SIG-M5 (cell line): Measurements from ENCODE around the gene RAD51B.
"Not testable (repeated sequence)": the region's sequence is repeated elsewhere in the genome, so short reads cannot be mapped to it uniquely, and the experiment has no call there.

Experiments used
- DNase-seq: peaks from one replicate; lab custom pipeline; 2025; lab: John Stamatoyannopoulos, UW

Gene RAD51B

DNA sequence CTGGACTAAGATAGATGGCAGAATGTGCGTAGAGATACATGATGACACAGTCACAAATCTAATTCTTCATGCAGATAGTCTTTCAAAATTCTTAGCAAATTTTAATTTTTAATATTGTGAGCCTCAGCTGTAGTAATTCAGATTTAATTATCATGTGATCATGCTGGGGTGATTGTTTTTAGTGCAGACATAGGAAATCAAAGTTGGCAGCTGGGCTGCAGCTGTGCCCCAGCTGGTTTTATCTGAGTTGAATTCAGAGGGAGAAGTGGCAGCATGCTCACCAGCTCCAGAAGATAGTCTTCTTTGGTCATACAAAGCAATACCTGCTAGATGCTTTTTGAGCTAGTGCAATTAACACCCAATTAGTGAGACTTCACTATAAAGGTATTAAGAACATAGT, 292.9 kb downstream of the RAD51B start:
- no peak for DNase-seq

DNA sequence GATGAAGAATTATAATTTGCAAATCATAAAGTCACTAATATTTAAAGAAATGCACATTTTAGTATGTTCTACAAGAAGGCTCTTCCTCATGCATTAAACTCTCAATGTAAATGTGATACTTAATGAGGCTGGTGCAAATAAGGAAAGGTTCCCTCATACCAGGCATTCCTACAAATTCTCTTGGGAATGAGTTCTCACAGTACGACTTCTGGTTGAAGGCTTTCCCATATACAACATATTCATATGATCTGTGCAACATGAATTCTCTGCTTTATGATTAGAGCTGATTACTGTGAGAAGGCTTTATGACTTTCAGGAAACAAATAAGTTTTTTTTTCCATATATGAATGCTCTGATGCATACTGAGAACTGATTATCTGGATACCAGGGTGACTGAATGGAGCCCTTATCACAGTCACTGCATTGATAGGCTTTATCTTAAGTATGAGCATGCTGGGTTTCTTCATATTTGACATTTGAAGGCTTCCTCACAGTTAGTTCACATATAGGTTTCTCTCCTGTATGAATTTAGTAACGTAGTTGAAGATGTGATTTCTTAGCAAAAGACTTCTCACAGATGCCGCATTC, 293.9 kb downstream of the RAD51B start:
- DNase-seq = no peak

DNA sequence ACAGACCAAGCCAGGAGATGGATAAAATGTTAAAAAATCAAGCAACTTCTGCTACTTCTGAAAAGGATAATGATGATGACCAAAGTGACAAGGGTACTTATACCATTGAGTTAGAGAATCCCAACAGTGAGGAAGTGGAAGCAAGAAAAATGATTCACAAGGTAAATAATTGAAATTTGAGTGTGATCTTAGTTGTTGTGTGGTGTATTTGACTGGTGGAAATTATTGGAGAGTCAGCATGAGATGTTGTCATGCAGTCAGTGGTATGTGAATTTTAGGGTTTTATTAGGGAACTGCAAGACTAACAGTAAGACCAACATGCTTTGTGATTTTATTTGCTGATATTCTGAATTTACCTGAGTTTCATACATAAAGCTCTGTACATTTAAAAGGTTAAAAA, 296.4 kb downstream of the RAD51B start:
- DNase-seq = not testable (repeated sequence)

DNA sequence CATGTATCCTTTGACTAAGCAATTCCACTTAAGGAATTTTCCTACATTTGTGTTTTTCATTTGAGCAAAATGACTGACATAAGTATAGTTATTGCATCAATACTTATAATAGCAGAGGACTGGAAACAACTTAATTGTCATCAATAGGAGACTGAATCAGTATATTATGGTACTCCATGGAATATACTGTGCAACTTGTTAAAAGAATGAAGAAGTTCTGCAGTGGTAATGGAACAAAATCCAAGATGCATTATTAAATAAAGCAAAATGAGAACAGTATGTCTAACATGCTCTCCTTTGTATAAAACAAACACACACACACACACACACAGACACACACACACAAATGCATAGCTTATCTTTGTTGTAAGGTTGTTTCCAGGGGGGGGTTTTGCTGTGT, 303.1 kb downstream of the RAD51B start:
- no peak for DNase-seq

DNA sequence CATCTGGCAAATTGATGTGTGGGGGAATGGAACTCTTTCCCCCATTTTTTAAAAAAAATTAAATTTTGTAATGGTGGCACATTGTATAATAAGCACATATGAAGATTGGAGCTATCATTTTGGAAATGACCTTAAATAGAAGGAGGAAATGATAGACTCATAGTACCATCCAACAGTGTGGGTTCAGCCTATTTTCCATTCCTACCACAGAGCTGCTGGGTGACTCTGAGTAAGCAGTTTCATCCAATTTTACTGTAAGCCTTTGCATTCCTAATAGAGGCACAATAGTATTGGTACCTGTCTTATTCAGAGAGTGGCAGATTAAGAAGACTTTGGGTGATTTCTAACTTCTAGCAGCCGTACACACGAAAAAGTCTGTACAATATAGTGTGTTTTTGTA, 304.5 kb downstream of the RAD51B start:
- DNase-seq = no peak

DNA sequence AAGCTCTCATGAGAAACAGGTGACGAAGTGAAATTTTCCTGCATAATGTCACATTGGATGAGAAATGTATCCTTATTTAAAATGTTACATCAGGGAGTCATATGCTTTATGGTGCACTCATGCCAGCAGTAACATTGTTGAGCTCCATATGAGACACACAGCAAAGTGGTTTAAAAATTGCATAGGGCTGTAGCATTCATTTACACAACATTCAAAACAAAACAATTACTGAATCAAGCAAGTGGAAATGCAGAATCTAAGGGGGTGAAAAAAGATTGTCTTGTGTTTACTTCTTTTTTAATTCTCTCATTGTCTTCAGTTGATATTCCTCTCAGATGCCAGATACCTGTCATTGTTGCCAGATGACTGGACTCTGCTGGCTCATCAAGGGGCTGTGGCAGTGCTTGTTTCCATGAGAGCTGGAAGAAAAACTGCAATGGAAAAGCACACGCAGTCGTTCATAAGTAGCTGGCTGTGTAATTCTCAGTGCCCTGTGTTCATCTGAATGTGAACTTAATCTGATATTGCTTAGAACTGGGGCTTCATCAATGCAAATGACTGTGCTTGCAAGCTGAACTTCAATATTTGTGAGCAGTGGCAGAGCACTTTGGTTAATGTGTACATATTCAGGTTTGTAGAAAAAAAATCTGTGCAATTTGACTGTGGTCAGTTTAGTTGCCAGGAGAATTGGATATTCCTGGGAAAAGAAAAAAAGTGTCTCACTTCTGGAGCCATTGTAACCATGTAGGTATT, 305.6 kb downstream of the RAD51B start:
- DNase-seq = no peak

DNA sequence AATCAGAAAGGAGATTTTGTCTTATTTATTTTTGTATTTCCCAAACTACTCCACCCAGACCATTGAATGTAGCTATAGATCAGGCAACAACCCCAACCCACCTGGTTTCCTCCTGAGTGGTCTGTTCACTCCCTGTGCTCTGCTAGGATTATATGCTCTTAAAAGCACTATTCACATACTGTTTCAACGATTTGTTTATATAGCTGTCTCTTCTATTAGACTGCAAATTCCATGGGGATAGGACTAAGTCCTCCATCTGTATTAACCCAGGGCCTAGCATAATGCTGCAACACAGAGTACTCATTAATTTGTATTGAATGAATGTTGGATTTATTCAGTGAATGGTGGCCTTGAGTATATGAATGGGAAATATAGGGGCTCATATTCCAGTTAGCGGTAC, 307.6 kb downstream of the RAD51B start:
- DNase-seq = no peak

DNA sequence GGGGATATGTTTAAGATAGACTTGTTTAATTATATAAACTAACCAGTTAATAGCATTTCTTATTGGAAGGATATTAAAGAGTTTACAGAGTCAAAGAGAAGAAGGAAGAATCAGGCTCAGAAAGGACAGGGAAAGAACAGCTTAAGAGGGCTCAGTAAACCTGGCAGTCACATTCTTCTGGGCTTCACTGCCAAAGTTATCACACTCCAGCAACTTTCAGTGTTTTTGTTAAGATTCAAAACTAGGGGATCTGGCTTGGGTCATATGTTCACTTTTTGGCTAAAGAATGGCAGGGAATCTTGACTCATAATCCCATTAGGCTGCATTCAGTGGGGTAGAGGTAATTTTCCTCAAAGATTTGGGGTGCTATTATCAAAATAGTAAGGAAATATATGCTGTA, 312.3 kb downstream of the RAD51B start:
- DNase-seq = no peak

DNA sequence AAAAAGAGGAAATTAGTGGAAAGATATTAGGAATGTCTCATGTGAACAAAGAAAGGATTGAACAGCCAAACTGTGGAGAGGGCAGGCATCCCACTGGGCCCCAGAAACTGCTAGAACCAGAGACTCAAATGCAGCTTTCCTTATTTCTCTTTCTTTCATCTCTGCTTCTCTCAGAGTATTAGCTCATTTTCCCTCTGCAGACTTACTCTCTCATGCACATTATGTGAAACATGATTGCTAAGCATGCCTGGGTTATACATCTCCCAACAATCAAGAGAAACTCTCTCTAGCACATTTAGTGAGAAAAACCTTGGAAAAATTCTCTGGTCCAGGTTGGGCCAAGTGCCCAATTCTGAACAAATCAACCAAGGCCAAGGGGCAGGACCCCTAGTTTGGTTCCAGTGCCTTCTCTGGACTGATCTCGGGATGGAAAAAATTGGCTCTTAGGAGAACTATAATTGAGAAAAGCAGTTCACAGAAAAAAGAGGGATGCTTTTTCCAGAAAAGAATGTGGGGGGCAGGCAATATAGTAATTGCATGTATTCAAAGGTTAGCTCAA, 313.1 kb downstream of the RAD51B start:
- DNase-seq = no peak

DNA sequence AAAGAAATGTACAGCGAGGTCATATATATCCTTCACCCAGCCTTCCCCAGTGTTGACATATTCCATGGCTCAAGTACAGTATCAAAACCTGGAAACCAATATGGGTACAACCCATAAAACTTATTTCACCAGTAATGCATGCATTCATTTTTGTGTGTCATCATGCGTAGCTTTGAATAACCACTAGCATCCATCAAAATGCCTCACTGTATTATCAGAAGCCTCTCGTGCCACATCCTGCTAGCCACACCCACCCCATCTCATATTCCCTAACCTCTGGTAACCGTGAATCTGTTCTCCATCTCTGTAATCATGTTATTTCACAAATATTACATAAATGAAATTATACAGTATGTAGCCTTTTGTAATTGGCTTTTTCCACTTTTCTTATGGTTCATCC, 314.3 kb downstream of the RAD51B start:
- DNase-seq = no peak

DNA sequence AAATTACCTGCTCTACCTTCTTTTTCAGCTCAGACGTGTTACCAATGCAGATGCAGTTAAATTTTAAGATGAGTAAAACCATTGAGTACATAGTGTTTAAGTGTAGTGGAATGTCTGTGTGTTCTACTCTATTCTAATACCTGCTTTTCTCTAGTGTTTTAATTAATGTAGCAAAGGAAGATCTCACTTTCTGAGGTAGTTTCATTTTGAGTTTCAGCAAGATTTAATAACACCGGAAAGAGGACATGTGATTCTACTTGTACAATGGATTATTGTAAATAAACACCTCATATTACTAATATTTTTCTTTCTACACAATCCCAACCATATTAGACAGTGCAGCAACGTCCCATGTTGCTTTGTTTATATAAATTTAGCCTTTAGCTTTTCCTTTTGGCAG, 315.4 kb downstream of the RAD51B start:
- no peak for DNase-seq

DNA sequence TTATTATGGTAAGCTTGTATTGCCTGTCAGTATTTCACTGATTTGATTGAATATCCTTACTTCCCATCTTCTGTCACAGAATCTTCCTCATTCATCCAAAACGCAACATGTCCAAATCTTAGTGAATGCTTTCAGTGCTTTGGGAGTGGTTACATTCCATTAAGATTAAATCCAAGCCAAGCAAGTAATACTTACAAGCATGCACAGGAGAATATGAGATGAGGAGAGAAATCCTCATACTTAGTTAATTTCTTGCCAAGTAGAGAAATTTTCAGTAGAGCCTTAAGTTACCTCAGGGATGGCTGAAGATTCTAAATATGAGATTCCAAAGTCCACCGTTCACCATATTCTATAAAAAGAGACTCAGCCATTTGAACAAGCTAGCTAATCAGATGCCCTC, 316.0 kb downstream of the RAD51B start:
- DNase-seq = no peak

DNA sequence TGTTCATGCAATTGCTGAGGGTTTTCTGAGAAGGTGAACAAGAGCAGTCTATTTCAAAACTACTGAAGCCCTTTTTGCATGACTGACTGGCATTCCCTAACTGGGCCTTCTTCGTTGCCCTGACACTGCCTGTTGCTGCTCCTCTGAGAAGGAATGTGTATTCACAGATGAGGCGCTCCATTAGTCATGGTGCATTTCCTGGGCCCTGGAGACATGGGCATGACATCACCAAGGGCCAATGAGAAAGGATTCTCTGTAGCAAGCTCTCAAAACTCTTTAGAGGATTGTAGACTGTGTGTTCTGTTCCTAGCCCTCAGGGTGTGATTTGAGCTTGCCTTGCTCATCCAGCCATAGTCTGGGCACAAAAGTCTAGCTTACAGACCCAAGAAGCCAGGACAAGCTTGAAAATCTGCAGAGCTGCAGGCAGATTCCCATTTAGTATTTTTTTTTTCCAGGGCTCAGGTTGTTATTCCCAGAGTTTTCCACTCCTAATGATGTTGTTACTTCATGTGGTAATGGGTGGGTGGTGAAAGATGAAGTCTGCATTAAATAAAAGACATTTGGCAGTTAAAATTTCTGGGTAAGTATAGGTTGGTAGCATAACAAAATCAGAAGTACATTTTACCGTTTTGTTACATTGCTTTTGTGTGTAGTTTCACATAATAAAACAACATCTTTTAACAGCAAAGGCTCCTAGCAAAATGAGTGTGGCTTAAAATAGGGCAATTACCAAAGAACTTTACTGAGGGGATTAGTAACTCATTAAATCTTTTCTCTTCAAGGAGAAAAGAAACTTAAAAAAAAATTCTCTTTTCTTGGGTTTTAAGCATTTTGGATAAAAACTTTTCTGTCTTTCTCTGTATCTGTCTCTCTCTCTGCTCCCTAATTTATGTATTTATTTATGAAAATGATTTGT, 318.4 kb downstream of the RAD51B start:
- no peak for DNase-seq

DNA sequence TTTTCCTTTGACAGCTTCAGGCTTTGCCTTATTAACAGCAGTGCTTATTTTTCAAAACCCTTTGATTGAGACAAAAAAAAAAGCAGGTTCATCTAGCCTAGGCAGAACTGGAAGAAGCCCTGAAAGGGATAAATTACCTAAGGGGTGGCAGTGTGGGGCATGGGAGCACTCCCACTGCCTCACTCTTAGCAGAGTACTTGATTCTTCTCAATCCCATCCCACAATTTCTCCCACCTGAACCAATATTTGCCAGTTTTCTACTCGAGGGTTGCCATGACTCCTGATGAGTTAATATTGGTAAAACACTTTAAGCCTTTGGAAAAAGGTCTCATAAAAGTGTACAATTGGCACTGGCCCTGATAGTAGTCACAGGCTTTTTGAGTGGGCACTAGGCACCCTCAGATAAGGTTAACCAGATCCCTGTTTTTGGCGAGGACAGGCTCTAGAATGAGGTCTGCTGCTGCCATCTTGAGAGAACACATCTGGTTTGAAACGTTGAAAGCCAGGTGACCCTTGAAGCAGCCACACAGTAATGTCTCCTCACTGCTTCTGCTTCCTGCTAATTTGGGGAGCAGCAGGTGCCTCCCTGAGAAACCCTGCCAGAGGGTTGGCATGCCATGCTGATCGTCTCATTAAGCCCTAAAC, 320.0 kb downstream of the RAD51B start:
- DNase-seq = no peak

DNA sequence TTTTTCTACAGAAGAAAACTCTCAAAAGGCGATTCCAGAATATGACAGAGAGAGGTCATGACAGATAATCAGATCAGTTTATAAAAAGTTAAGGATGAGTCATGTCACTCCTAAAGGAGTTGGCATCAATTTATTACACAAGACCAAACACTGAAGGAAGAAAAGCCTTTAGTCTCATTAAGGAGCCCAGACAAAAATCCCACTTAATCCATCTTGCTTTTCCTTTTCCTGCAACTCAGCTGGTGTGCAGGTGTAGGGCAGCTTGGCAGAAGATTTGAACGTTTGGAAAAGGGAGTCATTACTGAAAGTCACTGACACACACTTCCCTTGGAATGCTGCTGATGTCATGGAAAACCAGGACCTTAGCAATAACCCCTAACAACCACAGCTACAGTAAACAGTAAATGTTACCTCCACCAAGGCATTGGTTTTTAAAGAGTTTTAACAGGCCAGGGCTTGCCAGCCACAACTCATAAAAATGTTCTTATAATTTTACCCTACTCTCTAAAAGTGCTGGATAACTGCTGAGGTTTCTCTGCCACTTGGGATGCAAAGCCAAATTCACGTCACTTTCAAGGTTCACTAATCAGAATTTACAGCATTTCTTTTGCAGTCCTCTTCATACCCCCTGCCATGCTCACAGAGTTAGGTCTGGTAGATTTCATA, 320.6 kb downstream of the RAD51B start:
- no peak for DNase-seq

DNA sequence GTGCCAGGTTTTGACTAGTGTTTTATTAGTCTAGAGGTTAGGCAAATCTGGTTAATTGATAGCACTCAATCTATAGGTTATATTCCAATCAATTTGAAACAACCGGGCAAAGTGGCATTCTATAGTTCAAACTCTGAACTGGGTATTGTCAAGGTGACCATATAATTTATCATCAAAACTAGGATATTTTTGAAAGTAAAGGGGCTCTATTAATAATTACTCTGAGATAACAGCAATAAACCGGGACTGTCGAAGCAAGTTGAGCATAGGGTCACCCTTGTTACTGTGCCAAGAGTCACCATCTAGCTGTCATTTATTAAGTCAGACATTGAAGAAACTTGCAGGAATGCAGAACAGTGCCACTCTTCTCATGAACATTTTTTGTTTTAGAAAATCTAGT, 321.2 kb downstream of the RAD51B start:
- no peak for DNase-seq

DNA sequence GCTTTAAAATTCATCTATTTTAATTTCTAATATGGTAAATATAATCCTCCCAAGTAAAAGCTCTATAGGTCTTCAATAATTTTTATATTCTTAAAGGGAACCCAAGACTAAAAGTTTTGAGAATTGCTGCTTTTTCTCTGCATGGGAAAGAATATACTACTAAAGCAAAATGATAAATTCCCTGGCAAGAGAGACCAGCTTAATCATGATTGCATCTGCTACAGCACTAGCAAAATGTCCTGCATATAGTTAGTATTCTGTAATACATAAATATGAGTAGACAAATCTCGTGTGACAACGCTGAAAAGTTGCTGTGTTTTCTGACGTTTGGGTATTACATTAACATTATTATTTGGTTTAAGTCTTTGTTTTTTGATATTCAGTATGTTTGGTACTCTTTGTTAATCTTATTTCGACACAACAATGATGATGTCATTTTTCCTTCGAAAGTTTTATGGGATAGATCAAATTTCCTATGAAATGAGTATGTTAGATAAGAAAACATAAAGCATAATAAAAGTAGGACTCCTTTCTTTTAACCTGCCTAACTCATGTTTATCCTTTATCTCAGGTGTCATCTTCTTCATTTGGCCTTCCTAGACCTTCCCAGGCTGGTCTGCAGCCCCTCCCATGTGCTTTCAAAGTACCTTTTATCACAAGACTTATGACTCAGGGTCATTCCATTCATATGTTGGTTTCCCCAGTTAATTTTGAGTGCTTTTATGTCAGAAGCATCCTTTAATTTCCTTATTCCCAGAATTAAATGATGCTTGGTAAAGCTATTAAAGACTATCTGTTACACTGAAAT, 321.9 kb downstream of the RAD51B start:
- no peak for DNase-seq

DNA sequence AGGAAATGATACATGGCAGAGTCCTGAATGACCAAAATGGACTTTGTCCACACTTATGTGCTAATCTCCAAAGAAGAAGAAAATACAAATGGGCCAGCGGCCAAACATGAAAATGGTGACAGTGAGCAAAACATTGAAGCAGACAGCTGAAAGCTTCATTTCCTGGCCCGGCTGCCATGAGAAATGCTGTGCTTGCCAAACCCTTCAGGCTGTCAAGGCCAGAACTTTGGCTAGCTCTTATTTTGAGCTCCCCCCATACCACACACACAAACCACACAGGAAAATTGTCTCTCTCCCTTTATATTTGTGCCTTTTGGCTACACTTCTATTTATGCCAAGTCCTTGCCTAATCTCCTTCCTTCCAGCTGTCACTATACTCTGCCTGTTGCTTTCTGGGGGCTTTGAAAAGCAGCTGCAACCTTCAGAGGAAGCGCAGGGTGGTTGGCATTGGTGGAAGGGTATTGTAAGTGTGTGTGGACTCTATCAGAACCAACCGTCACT, 323.8 kb downstream of the RAD51B start:
- DNase-seq = no peak

DNA sequence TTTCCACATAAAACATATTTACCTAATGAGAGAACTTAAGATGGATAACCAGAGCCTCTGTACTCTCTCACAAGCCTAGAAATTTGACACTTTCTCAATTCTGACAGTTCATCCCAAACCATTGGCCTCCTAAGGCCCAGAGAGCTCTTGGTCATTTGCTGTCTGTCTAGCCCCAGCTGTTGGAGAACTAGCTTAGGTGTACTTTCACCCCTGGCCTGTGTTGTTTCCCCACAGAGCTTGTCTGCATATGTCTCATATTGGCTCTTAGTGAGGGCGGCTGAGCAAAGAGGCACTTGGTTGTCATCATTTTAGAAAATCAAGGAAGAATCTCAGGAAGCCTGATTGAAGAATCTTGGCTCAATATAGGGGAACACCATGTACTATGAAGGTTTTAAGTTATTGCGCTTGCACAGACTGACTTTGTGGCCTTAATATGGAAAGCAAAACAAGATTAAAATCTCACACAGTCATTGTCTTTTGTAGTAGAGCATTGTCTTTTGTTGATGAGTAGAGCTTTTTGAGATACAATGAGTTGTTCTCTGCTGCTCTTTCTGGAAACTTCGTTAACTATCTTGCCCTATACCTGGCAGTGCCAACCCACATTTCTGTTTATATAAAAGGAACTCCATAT, 324.6 kb downstream of the RAD51B start:
- DNase-seq = no peak

DNA sequence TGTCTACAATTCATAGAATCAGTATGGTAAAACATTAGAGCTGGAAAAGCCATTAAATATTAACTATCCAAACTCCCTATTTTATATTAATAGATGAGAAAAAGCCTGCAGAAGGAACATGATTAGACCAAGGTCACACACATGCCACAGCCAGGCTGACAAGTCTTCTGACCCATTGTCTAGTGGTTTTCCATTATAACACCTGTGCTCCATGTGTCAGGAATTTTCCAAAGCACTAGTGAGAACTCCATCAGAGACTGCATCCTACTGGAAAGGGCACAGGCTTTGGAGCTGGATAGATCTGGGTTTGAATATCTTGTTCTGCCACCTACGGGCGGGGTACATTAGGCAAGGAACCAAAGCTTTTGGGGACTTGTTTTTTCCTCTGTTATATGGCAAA, 325.5 kb downstream of the RAD51B start:
- DNase-seq = no peak
